Stimulated activated CD8-positive, alpha-beta memory T cell treated with anti-CD3 and anti-CD28 coated beads, Interleukin-12 subunit alpha, Interleukin-12 subunit beta, amount 100 ng/mL, for 24 hours (primary cell): Measurements from ENCODE around the gene UNKL.

Source experiments
- DNase-seq: peaks from one replicate; pipeline ENCODE4 v3.0.0-alpha.2; 2020; ENCODE audit errors: extremely low read depth

Gene UNKL

DNA sequence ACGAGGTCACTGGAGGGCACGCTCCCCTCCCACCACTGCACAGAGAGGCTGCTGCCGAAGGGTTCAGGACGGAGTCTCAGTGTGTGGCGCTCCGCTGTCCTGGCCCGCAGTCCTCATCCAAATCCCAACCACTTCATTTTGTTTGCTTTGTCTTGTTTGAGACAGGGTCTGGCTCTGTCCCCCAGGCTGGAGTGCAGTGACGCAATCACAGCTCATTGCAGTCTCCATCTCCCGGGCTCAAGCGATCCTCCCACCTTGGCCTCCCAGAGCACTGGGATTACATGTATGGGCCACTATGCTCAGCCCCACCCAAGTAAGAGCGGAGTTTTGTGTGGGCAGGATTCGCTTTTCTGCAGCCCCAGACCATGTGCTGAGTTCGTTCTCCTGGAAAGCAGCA is 12.7 kb downstream of the UNKL start:
- no peak for DNase-seq

DNA sequence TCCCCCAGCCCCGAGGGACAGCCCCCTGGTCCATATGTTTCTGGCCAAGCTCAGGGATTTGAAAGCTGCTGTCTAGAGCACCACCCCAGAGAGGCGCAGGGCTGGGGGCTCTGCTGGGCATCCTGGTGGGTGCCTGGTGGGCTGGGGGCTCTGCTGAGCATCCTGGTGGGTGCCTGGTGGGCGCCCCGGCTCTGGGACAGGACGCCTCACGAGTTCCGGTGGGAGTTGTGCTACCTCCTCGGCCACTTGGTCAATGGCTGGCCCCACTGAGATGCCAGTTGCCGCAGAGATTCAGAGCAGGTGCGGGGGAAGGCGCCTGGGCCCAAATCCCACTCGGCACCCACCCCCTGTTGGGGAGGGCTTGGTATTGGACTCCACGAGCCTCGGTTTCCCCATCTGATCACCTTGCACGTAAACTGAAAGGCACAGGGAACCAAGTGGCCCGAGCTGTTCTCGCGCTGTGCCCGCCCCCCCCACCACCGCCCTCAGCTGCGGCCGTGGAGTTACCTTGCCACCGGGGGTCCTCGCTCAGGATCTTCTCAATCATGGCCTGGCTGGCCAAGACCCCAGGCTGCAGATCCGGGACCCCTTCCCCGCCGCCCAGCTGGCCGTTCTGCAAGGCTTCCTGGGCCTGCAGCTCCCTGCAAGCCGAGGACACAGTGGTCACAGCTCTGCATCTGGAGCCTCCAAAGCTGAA is 13.3 kb downstream of the UNKL start:
- no peak for DNase-seq

DNA sequence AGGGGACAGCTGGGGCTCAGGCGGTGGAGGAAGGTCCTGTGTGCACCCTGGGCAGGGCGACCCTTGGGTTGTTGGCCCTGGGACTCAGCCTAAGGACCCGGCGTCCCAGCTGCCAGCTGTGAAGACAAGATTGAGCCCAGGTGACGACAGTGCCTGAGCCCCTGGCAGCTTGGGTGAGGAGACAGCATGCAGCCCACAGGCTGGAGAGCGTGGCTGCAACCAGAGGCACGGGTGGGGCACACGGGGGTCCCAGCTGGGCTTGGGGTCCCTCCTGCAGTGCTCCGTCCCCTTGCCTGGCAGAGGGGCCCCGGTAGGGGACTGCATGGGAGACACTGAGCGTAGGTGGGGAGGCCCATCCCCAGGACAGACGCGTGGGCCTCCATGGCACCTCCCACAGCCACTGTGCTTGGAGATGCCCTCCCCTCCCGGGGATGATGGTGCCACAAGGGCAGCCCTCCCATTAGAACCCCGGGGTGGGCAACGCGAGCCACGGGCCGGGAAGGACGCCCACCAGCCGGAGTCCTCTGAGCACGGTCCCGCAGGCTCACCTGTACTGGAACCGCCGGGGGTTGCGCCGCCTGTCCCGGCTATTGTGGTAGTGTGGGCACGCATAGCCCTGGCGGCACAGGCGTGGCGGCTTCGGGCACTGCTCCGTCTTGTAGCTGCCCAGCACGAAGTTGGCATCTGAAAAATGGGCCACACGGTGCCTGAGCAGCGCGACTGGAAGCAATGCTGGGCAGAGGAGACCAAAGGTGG is 15.5 kb downstream of the UNKL start:
- no peak for DNase-seq

DNA sequence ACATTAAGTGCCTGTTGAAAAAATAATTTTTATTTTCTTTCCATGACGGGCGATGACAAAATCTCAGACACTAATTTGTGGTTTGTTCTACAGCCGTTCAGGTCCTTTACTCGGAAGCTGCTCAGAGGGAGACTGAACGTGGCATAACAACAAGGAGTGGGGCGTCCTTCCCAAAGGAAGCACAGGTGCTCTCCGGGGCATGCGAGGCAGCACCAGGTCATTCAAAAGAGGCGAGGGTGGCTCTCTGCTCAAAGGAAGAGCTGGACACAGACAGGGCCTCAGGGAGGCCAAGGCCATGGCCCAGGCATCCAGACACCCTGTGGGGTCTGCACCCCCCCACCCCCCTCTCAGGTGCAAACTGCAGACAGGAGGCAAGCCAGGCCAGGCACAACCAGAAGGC is 16.2 kb downstream of the UNKL start:
- no peak for DNase-seq

DNA sequence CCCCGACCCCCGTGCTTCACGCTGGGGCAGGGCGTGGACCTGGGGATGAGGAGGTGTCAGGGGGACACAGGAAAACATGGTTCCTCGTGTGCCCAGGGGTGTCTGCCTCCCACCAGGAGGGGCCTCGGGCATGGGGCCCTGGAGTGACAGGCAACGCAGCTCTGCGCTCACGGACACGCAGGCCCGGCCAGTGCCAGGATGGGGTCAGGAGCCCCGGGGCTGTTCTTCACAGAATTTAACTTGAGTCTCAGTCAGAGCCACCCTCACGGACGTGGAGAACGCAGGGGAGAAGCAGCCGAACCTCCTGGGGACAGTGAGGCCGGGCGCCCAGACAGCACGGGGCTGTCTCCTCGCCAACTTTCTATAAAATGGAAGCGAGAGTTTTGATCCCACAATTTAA is 16.7 kb downstream of the UNKL start:
- DNase-seq = no peak

DNA sequence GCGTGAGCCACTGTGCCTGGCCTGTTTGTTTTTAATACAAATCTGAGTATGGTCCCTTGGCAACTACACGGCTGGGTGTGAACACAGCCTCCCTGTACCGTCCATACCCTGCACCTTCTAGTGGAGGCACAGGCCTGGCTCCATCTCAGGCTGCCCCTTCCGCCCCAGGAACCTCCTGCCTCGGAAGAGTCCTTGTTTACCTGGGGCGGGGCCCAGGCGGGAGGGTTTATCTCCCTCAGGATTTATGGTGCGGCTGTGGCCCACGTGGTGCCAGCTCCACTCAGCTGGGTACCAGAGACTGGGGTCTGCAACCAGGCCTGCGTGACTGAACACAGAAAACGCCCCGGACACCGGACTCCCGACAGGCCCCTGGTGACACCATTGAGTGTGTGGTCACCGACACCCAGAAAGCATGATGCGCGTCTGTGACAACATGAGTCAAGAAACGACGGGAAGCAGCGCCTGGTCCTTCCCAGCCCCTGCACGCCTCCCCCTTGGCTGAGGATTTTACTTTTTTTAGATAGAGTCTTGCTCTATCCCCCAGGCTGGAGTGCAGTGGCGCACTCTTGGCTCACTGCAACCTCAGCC is 19.0 kb downstream of the UNKL start:
- DNase-seq = no peak

DNA sequence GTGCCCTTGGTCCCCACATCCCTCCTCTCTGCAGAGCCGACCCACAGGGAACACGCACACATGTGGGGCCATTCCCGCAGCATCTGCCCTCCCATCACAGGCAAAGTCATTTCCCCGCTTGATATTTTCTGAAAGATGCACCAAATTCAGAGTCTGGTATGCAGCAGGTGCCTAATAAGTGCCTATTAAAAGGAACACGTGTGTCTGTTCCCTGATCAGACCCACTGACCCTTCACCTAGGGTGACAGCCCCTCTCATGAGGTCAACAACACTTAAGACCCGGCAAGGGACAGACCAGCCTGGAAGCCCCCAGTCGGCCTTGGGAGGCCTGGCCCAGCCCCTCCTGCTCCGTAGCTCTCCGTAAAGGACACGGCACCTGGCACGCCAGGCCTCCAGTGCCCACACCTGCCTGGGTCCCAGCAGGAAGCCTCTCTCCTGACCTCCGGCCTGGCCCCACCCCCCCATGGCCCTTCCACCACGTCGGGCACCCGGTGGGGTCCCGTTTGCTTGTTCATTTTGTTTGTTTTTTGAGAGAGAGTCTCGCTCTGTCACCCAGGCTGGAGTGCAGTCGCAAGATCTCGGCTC is 20.0 kb downstream of the UNKL start:
- no peak for DNase-seq

DNA sequence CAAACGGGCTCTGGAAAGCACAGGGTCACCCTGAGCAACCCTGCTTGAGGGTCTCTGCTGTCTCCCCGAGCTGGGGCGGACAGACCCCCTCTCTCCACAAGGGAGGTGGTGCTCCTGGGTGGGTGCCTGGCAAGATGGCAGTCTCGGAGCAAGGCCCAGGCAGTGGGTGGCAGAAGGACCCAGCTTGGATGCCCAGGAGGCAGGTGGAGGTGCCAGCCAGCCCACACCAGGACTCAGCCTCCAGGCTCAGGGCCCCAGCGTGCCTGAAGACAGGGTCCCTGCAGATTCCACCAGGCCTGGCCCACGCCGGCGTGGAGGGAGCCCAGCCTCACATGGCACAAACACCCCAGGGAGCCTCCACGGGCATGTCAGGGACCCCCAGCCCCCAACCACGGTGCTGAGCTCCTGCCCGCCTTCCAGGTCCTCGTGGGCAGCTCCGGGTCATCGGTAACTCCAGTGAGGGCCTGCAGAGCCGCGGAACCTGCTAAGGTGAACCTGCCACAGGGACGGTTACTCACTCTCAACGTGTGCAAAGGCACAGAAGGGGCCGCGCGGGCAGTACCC is 20.8 kb downstream of the UNKL start:
- no peak for DNase-seq

DNA sequence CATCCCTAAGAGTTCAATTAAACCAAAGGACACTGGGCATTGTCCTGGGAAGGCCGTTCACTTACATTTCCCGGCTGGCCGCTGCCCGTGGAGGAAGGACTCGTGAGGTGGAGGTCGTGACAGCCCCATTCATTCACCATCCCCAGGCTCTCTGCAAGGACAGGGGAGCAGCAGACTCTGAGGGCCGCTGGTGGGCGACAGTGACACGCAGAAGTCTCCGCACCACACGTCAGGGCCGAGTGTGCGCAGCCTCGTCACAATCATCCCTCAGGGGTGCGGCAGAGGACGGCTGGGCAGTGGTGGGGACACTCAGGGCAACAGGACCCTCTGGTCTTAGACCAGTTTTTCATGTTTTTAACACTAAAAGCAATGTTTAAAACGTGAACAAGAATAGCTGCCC is 21.7 kb downstream of the UNKL start:
- DNase-seq = no peak

DNA sequence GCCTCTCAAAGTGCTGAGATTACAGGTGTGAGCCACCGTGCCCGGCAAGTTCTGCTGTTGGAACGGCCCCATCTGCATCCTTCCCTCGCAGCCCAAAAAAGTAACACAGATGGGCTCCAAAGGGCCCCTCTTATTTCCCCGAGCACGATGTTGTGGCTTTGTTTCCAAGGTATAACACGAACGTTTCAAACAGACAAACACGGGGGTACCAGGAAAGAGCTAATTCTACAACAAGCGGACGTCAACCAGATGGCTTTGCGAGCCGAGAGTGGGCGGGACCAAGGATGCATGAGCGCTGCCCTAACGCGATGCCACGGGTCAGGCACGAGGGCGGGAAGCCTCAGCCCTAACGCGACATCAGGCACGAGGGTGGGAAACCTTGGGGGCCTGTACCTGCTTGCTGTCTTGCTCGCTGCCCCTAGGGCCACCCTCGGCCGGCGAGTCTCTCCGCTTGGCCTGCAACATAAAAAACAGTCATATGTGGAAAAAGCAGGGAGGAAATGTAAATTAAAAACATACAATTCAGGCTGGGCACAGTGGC is 24.2 kb downstream of the UNKL start:
- DNase-seq = no peak

DNA sequence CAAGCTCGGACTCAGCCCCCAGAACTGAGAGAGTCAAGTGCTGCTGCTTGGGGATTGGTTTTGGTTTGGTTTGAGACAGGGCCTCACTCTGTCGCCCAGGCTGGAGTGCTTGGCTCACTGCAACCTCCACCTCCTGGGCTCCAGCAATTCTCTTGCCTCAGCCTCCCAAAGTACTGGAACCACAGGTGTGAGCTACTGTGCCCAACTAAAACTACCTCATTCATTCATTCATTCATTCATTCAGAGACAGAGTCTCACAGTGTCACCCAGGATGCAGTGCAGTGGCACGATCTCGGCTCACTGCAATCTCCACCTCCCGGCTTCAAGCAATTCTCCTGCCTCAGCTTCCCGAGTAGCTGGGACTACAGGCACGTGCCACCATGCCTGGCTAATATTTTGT is 24.7 kb downstream of the UNKL start:
- no peak for DNase-seq

DNA sequence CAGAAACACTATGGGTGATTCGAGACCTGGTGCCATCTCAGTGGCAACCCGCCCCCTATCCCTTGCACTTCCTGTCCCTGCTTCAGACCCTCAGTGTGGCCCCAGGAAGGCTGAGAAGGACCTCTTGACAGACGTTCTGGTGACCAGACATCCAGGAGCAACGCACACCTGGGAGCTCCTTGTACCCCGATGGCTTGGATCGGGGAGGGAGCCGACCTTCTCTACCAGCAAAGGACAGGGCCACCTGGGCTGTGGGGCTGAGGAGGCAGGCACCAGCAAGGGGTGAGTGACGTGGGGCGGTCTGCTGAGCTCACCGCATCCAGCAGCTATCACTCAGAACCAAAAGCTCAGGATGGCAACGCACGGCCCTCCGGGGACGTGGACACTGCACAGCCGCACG is 27.2 kb downstream of the UNKL start:
- no peak for DNase-seq

DNA sequence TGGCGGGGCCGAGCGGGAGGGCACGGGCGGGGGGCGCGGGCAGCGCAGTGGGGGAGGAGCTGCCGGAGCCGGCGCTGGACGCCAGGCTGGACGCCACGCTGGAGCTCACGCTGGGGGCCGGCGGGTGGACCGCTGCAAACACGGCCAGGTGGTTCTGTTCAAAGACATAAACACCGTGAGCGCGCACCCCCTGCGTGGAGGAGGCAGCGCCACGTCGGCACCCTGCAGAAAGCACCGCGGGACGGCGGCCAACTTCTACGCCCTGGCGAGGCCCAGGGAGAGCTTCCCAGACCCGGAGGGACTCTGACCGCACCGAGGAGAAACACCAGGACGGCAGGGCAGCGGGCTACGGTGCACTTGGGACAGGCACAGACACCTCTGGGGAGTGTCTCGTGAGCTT is 29.3 kb downstream of the UNKL start:
- DNase-seq = no peak

DNA sequence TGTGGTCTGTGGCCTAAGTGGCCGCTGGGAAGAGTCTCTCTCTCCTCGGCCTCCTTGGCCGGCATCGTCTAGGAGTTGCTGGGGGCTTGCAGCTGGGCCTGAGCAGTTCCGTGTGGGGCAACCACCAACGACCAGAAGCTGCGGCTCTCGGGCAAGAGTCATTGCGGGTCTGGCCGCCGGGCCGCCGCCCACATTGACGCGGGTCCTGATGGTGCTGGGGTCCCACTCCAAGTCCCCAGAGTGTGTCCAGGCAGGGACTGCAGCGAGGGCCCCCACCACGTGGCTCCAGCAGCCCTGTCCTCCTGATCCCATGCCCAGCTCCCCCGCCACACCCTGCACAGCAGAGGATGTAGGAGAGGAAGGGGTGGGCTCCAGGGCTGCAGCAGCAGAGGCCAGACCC is 30.9 kb downstream of the UNKL start:
- no peak for DNase-seq

DNA sequence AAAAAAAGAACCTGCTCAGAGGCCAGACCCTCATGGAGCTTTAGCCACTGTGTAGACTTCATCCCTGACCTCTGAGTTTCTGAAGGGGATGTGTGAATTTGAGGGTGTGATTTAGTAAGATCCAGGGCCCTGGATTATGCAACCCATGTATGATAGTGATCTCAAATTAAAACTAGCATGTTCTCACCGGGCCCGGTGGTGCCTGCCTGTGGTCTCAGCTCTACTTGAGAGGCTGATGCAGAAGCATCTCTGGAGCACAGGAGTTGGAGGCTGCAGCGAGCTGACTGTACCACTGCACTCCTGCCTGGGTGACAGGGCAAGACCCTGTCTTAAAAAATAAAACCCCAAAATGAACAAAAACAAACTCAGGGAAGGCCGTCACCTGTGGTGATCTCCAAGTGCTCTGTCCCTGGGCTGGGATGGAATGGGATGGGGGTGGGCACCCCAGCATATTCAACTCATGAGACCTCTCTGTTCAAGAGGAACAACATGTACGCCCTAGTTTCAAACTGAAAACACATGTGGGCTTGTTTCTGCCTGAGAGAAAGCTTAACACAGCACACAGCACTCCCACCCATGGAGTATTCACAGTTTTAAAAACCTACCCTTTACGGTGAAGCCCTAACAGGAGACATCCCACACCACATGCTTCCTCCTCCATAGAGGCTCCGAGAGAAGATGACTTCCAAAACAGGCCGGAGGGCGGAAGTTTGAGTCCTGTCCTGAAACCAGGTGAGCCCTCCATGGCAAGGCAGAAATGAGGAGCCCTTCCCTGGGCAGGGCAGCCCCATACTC is 32.7 kb downstream of the UNKL start:
- no peak for DNase-seq

DNA sequence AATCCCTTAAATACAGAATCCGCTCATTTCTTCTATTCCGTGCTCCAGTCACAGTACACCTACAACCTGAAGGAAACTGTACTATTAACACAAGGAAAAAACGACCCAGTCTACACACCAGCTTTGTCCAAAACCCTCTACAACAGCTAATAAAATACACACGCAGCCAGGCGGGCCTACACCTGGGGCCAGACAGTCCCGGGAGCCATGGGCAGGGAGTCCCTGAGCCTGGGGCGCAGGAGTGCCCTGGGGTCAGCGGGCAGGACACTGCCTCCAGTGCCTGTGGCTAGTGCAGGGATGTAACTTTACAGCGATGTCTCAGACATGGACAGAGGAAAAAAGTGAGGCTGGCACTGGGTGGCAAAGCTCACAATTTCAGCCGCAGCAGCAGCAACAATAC is 34.3 kb downstream of the UNKL start:
- no peak for DNase-seq

DNA sequence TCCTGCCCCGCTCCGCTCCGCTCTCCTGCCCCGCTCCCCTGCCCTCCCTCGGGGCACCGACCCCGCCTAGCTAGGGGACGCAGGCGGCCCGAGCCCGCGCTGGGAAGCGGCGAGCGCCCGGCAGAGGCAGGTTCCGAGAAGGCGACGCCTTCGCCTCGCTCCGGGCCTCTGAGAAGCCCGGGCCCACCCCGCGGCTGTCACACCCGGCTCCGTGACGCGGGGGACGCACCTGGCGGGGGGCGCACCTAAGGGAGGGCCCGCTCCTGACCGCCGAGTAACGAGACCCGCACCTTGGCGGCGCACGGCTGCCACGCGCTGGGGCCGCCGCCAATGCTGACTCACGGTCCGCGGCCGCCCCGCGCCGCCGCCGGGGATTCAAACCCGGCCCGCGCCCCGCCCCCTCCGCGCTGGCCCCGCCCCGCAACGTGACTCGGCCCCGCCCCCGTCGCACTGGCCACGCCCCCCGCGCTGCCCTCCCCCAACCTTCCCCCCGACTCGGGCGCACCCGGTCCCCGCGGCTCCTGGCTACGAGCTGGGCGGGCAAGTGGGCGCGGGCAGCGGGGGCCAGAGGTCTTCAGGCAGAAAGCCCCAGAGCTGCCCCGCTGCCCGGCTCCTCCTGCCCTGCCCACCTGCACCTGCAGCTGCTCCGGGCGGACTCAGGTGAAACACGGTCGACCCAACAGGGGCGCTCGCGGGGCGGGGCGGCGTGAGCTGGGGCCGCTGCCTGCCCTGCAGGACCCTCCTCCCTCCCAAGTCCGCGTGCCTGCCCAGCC is 35.0 kb downstream of the UNKL start:
- DNase-seq = peak; percentile 54

DNA sequence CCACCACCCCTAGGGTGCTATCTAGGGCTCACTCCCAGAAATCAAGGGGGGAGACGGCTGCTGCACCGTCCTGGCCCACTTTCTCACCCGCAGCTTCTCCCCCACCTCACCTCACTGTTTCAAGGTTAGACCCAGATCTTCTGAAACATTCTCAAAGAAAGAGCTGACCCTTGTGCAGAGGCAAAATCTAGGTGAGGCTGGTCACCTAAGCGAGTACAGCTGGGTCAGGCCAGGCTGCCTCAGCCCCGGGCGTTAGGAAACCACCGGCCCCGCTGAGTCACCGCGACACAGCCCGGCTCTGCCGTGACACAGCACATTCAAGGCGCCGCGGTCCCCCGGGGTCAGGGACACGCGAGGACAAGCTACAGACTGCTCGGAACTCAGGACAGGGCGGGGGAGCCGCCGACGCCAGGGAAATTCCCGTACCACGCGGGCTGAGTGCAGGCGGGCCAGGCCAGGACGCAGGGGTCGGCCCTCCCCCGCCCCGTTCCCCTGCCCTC is 35.6 kb downstream of the UNKL start:
- peak; percentile 38 for DNase-seq

DNA sequence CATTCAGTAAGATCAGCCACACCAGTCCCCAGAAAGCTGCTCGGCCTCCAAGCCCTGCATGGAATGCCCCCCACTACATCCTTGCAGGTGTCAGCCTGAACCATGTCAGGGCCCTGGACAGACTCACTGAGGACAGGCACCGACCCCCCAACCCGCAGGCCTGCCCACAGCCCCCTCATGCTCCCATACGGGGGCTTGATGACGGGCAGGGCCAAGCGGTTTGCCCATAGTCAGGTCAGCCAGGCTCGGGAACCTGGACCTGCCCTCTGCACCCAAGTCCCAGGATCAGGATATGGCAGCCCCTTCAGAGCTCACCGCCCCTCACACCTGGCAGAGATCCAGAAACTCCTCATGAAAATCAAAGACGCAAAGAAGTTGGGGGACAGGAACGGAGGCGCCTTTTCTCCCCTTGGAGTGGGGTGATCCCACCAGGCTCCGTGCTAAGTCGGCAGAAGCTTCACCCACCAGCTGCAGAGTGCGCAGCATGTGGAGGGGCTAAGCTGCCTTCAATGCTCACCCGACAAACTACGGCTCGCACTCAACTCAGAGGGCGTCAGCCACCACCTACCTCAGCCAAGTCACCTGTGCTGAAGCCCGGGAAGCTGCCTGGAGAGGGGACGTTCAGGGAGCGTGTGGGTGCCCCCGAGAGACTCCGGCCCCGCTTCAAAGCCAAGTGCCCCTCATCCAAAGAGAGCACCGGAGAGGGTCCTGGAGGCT is 36.3 kb downstream of the UNKL start:
- no peak for DNase-seq
